DND-41 (cell line): ENCODE measurements around the gene RAD18.

Experiments used
- ATAC-seq: fragments of 200-7000 bp; cut with Tn5 transposase; 3 replicates; pipeline ENCODE4 v1.9.1; 2021; ENCODE audit warnings: low read depth; ENCODE audit not compliant: insufficient read depth
- DNase-seq: peaks from one replicate; pipeline ENCODE4 v3.0.0-alpha.2; 2020
- H2AFZ ChIP-seq: 2 replicates; pipeline ENCODE4 v1.6.0; 2012; ENCODE audit warnings: low read depth, low read length
- H3K27ac ChIP-seq: 2 replicates; pipeline ENCODE4 v1.5.1; 2012; ENCODE audit warnings: low read length, inconsistent platforms
- H3K27me3 ChIP-seq: fragments of 200-600 bp; sonication (generic); 2 replicates; pipeline ENCODE4 v1.6.0; 2012; ENCODE audit warnings: low read length, mild to moderate bottlenecking, inconsistent platforms; ENCODE audit not compliant: insufficient read depth, poor library complexity
- H3K36me3 ChIP-seq: 2 replicates; pipeline ENCODE4 v1.5.1; 2012; ENCODE audit warnings: low read length, inconsistent platforms; ENCODE audit not compliant: insufficient read depth
- H3K4me1 ChIP-seq: 2 replicates; pipeline ENCODE4 v1.5.1; 2012; ENCODE audit warnings: mild to moderate bottlenecking, low read length; ENCODE audit not compliant: insufficient read depth
- H3K4me2 ChIP-seq: 2 replicates; pipeline ENCODE4 v1.6.0; 2012; ENCODE audit warnings: mild to moderate bottlenecking, moderate library complexity, low read length, inconsistent platforms; ENCODE audit not compliant: insufficient read depth
- H3K4me3 ChIP-seq, 2 experiments: fragments of 200-600 bp in 1 of 2; shearing (Covaris generic) in 1 of 2; 2 replicates each; pipeline ENCODE4 v1.5.1; 2012 to 2016; ENCODE audit warnings: inconsistent platforms in 2 of 2, low read length in 2 of 2, mild to moderate bottlenecking in 2 of 2, low read depth in 1 of 2, moderate library complexity in 1 of 2
- H3K79me2 ChIP-seq: 2 replicates; pipeline ENCODE4 v1.6.0; 2012; ENCODE audit warnings: low read length, inconsistent platforms; ENCODE audit not compliant: insufficient read depth
- H3K9ac ChIP-seq: 2 replicates; pipeline ENCODE4 v1.6.0; 2012; ENCODE audit warnings: low read depth, mild to moderate bottlenecking, inconsistent platforms, low read length, moderate library complexity
- H3K9me3 ChIP-seq: 2 replicates; pipeline ENCODE4 v1.5.1; 2012; ENCODE audit warnings: low read length, moderate library complexity, mild to moderate bottlenecking, inconsistent platforms; ENCODE audit not compliant: insufficient read depth, severe bottlenecking
- H4K20me1 ChIP-seq: 2 replicates; pipeline ENCODE4 v1.6.0; 2012; ENCODE audit warnings: low read length; ENCODE audit not compliant: insufficient read depth
- EZH2 ChIP-seq: IDR thresholded peaks from 3 replicates; pipeline ENCODE4 v1.6.1; 2012; ENCODE audit warnings: borderline replicate concordance, low read depth, mild to moderate bottlenecking, moderate library complexity, low read length, inconsistent platforms; ENCODE audit not compliant: severe bottlenecking
- TF ChIP-seq, protein P1 (sequence below): IDR thresholded peaks from 2 replicates; pipeline ENCODE4 v1.5.1; 2012; ENCODE audit warnings: borderline replicate concordance, low read length, moderate library complexity, mild to moderate bottlenecking; ENCODE audit not compliant: poor library complexity, severe bottlenecking; ENCODE audit errors: extremely low read depth

Gene RAD18

DNA sequence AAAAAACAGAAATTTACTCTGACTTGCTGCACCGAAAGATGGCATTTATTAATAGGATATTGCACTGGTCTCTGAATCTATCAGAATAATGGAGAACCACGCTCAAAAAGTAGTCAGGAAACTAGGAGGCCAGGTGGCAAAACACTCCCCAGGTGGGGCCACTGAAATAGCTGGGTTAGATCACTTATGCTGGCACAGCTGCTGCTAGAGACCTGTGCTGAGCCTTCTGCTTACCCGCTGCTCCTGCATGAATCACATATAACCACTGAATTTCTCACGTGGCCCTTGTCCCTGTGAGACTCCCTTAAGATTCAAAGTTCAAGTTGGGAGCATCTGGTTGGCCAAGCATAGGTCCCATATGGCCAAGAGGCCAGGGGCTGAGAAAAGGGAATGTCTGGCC is 127.9 kb downstream of the RAD18 start:
- H3K9me3 ChIP-seq = no peaks in the 10 kb centered on the region
- no peak overlapping the region for H3K4me2 ChIP-seq
- no peaks in the 10 kb centered on the region for H3K4me1 ChIP-seq
- H3K79me2 ChIP-seq = no peaks in the 10 kb centered on the region
- no peak for TF ChIP-seq EZH2
- TF ChIP-seq, protein P1, sequence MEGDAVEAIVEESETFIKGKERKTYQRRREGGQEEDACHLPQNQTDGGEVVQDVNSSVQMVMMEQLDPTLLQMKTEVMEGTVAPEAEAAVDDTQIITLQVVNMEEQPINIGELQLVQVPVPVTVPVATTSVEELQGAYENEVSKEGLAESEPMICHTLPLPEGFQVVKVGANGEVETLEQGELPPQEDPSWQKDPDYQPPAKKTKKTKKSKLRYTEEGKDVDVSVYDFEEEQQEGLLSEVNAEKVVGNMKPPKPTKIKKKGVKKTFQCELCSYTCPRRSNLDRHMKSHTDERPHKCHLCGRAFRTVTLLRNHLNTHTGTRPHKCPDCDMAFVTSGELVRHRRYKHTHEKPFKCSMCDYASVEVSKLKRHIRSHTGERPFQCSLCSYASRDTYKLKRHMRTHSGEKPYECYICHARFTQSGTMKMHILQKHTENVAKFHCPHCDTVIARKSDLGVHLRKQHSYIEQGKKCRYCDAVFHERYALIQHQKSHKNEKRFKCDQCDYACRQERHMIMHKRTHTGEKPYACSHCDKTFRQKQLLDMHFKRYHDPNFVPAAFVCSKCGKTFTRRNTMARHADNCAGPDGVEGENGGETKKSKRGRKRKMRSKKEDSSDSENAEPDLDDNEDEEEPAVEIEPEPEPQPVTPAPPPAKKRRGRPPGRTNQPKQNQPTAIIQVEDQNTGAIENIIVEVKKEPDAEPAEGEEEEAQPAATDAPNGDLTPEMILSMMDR = no peak
- no peaks in the 10 kb centered on the region for H4K20me1 ChIP-seq
- no peak overlapping the region for H3K9ac ChIP-seq
- no peaks in the 10 kb centered on the region for H3K27me3 ChIP-seq
- peaks cover 6% of the 10 kb centered on the region for H3K36me3 ChIP-seq
- H2AFZ ChIP-seq = no peak overlapping the region
- no peak overlapping the region for H3K27ac ChIP-seq
- no peak overlapping the region for H3K4me3 ChIP-seq
- ATAC-seq (no peak), DNase-seq (no peak)

DNA sequence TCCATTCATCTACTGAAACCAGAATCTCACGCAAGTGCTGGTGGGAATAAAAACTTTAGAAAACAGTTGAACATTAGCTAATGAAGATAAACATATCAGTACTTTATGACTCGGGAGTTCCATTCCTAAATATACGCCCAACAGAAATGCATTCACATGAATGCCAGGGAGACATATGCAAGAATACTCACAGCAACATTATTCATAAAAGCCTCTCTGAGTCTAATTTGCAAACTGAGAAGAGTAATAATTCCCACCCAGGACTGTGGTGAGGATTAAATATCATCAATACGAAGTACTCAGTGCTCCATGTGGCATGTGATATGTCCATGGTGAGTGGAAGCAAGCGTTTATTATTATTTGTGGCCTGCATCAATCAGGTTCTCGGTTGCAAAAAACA is 128.3 kb downstream of the RAD18 start:
- no peak for TF ChIP-seq EZH2
- TF ChIP-seq, protein P1 = no peak
- Histone ChIP-seq H3K9ac (no peak overlapping the region), H3K79me2 (no peaks in the 10 kb centered on the region), H3K4me2 (no peak overlapping the region), H2AFZ (no peak overlapping the region), H3K4me1 (no peaks in the 10 kb centered on the region), H3K4me3 (no peak overlapping the region), H4K20me1 (no peaks in the 10 kb centered on the region), H3K36me3 (peaks cover 5% of the 10 kb centered on the region), H3K9me3 (no peaks in the 10 kb centered on the region), H3K27me3 (no peaks in the 10 kb centered on the region), H3K27ac (no peak overlapping the region)
- no peak for ATAC-seq
- DNase-seq = no peak

DNA sequence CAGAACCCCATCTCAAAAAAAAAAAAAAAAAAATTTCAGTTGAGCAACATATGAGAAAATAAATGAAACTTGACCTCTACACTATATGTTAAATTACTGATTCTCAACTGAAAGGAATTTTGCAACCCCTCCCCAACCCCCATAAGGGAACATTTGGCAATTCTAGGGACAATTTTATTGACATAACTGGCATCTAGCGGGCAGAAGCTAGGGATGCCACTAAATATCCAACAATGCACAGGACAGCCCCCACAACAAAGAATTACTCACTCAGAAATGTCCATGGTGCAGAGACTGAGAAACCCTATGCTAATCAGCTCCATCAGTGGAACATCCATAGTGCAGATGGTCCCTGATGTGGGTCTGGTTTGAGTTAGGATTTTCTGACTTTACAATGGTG is 135.6 kb downstream of the RAD18 start:
- ATAC-seq = no peak
- H2AFZ ChIP-seq = no peak overlapping the region

More for the DNA sequence above, 135.6 kb downstream of the RAD18 start:
- no peaks in the 10 kb centered on the region for H4K20me1 ChIP-seq
- H3K9me3 ChIP-seq = no peaks in the 10 kb centered on the region
- no peak for DNase-seq
- no peak for TF ChIP-seq EZH2
- TF ChIP-seq, protein P1 = no peak
- no peaks in the 10 kb centered on the region for H3K27me3 ChIP-seq
- no peaks in the 10 kb centered on the region for H3K4me1 ChIP-seq
- H3K27ac ChIP-seq = no peak overlapping the region
- no peaks in the 10 kb centered on the region for H3K36me3 ChIP-seq
- H3K4me3 ChIP-seq = no peak overlapping the region
- H3K4me2 ChIP-seq = no peak overlapping the region
- no peak overlapping the region for H3K9ac ChIP-seq
- no peaks in the 10 kb centered on the region for H3K79me2 ChIP-seq
